OCI-LY3 (cell line): Measurements from ENCODE around the gene ST7.

Experiments used
- H2AFZ ChIP-seq: fragments of 200-600, 300-600 bp; shearing (Covaris generic); 2 replicates; pipeline ENCODE4 v1.6.0; 2014; ENCODE audit warnings: antibody characterized with exemption, low read depth, low read length
- H3K27ac ChIP-seq: fragments of 200-600, 300-600 bp; sonication (generic); 2 replicates; pipeline ENCODE4 v1.5.1; 2014; ENCODE audit warnings: mild to moderate bottlenecking, low read length, moderate library complexity, mixed read lengths
- H3K27me3 ChIP-seq: fragments of 200-600, 300-600 bp; sonication (generic); 2 replicates; pipeline ENCODE4 v1.6.1; 2014; ENCODE audit warnings: low read depth, low read length, mixed read lengths
- H3K36me3 ChIP-seq: fragments of 200-600, 300-600 bp; sonication (generic); replicated peaks from 2 replicates; pipeline ENCODE3; 2014; ENCODE audit warnings: low read depth, low read length, mixed read lengths
- H3K4me1 ChIP-seq: fragments of 300-600, 200-600 bp; sonication (generic); 2 replicates; pipeline ENCODE4 v1.6.1; 2014; ENCODE audit warnings: low read length, mixed read lengths
- H3K4me2 ChIP-seq: fragments of 200-600, 300-600 bp; sonication (generic); 2 replicates; pipeline ENCODE4 v1.6.1; 2014; ENCODE audit warnings: low read length, mixed read lengths
- H3K4me3 ChIP-seq: fragments of 300-600, 200-600 bp; sonication (generic); 2 replicates; pipeline ENCODE4 v1.5.1; 2014; ENCODE audit warnings: antibody characterized with exemption, mild to moderate bottlenecking, low read length, moderate library complexity
- H3K79me2 ChIP-seq: fragments of 300-600, 200-600 bp; shearing (Covaris generic); 2 replicates; pipeline ENCODE4 v1.6.1; 2014; ENCODE audit warnings: mild to moderate bottlenecking, low read length, mixed read lengths
- H3K9ac ChIP-seq: fragments of 300-600, 200-600 bp; shearing (Covaris generic); 2 replicates; pipeline ENCODE4 v1.6.0; 2014; ENCODE audit warnings: mild to moderate bottlenecking, low read length, moderate library complexity
- H3K9me3 ChIP-seq: fragments of 200-600, 300-600 bp; shearing (Covaris generic); 2 replicates; pipeline ENCODE4 v1.6.1; 2014; ENCODE audit warnings: low read length, mixed read lengths; ENCODE audit not compliant: insufficient read depth
- H4K20me1 ChIP-seq: fragments of 200-600, 300-600 bp; sonication (generic); 2 replicates; pipeline ENCODE4 v1.6.1; 2016; ENCODE audit warnings: low read length, mixed read lengths; ENCODE audit not compliant: insufficient read depth
- CTCF ChIP-seq: fragments of 200-600, 300-600 bp; sonication (generic); IDR thresholded peaks from 2 replicates; pipeline ENCODE4 v1.5.1; 2014; ENCODE audit warnings: antibody characterized with exemption, low read length, low read depth
- EZH2phosphoT487 ChIP-seq: fragments of 200-600 bp; shearing (Covaris generic); IDR thresholded peaks from 2 replicates; pipeline ENCODE4 v1.6.1; 2018; ENCODE audit warnings: antibody characterized with exemption, mixed run types, low read depth

The ST7 gene

GRCh38 chr7:117011419-117012260 lies 58.3 kb downstream of the ST7 start:
- Histone ChIP-seq H3K79me2 (peaks cover 84% of the 10 kb centered on the region), H4K20me1 (no peaks in the 10 kb centered on the region), H3K9me3 (no peaks in the 10 kb centered on the region), H3K36me3 (no peaks in the 10 kb centered on the region), H3K27me3 (no peaks in the 10 kb centered on the region), H3K4me1 (peaks cover 77% of the 10 kb centered on the region), H3K4me3 (peak overlapping the region; percentile 67), H3K27ac (peak overlapping the region; percentile 94), H3K9ac (peak overlapping the region; percentile 97), H2AFZ (no peak overlapping the region), H3K4me2 (peak overlapping the region; percentile 87)
- no peak for TF ChIP-seq EZH2phosphoT487
- TF ChIP-seq CTCF = no peak

GRCh38 chr7:117012284-117012683 lies 59.0 kb downstream of the ST7 start:
- TF ChIP-seq EZH2phosphoT487 = no peak
- TF ChIP-seq CTCF = no peak
- H2AFZ ChIP-seq = no peak overlapping the region
- H3K4me3 ChIP-seq = peak overlapping the region; percentile 67
- peaks cover 4% of the 10 kb centered on the region; the same call in 1 of the 2 replicates for H4K20me1 ChIP-seq
- peak overlapping the region; percentile 87 for H3K4me2 ChIP-seq
- H3K36me3 ChIP-seq = peaks cover 4% of the 10 kb centered on the region
- H3K79me2 ChIP-seq = peaks cover 84% of the 10 kb centered on the region
- no peaks in the 10 kb centered on the region for H3K27me3 ChIP-seq
- H3K27ac ChIP-seq = peak overlapping the region; percentile 94
- H3K4me1 ChIP-seq = peaks cover 77% of the 10 kb centered on the region
- H3K9me3 ChIP-seq = no peaks in the 10 kb centered on the region
- peak overlapping the region; percentile 97 for H3K9ac ChIP-seq

- no peaks in the 10 kb centered on the region for H3K27me3 ChIP-seq
- peaks cover 77% of the 10 kb centered on the region for H3K4me1 ChIP-seq
- H2AFZ ChIP-seq = no peak overlapping the region
- no peaks in the 10 kb centered on the region for H3K9me3 ChIP-seq
- peaks cover 8% of the 10 kb centered on the region; the same call in 1 of the 2 replicates for H4K20me1 ChIP-seq
- H3K36me3 ChIP-seq = peaks cover 6% of the 10 kb centered on the region
- peaks cover 84% of the 10 kb centered on the region for H3K79me2 ChIP-seq
- peak overlapping the region; percentile 94 for H3K27ac ChIP-seq
- peak overlapping the region; percentile 67 for H3K4me3 ChIP-seq
- peak overlapping the region; percentile 87 for H3K4me2 ChIP-seq
- peak overlapping the region; percentile 97 for H3K9ac ChIP-seq
- TF ChIP-seq EZH2phosphoT487 (no peak), CTCF (peak; percentile 66)
Observed at GRCh38 chr7:117012696-117013095, 59.4 kb downstream of the ST7 start.

GRCh38 chr7:117014099-117014656 lies 60.9 kb downstream of the ST7 start:
- Histone ChIP-seq H3K36me3 (peaks cover 15% of the 10 kb centered on the region), H3K9me3 (no peaks in the 10 kb centered on the region), H3K4me2 (peak overlapping the region; percentile 78), H3K79me2 (peaks cover 84% of the 10 kb centered on the region), H4K20me1 (peaks cover 19% of the 10 kb centered on the region), H3K4me1 (peaks cover 69% of the 10 kb centered on the region), H3K9ac (peak overlapping the region; percentile 79), H2AFZ (no peak overlapping the region), H3K27me3 (no peaks in the 10 kb centered on the region), H3K27ac (peak overlapping the region; percentile 69), H3K4me3 (peak overlapping the region; percentile 76)
- TF ChIP-seq EZH2phosphoT487 (no peak), CTCF (no peak)
